UCSD-AML1 (cell line): ENCODE measurements around the gene ATR.
"Not testable (repeated sequence)": the region's sequence is repeated elsewhere in the genome, so short reads cannot be mapped to it uniquely, and the experiment has no call there.

Source experiments
- DNase-seq: peaks from one replicate; lab custom pipeline; 2025; ENCODE audit not compliant: unreplicated experiment; lab: John Stamatoyannopoulos, UW

Gene ATR

DNA sequence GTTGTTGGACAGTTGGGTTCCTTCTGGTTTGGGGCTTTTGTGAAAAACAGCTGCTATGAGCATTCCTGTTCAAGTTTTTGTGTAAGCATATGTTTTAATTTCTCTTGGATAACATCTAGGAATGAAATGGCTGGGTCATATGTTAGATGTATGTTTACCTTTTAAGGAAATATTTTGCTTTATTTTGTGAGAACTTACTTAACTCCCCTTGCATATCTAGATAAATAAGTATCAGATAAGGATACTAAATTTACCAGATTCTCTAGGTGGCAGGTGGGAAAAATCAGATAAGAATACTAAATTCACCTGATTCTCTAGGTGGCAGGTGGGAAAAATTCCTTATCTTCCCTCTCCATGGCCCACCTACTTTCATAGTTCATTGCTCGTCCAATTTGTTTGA is 16.6 kb upstream of the ATR start:
- DNase-seq = no peak

DNA sequence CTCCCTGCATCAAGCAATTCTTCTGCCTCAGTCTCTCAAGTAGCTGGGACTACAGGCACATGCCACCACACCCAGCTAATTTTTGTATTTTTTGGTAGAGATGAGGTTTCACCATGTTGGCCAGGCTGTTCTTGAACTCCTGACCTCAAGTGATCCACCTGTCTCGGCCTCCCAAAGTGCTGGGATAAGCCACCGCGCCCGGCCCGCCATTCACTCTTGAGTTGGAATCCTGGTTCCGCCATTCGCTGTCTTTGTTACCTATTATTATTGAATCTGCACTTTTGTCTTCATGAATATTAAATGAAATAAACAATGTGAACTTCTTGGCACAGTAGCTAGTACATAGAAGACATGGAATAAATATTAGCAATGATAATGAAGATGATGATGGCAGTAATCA is 13.7 kb upstream of the ATR start:
- not testable (repeated sequence) for DNase-seq

DNA sequence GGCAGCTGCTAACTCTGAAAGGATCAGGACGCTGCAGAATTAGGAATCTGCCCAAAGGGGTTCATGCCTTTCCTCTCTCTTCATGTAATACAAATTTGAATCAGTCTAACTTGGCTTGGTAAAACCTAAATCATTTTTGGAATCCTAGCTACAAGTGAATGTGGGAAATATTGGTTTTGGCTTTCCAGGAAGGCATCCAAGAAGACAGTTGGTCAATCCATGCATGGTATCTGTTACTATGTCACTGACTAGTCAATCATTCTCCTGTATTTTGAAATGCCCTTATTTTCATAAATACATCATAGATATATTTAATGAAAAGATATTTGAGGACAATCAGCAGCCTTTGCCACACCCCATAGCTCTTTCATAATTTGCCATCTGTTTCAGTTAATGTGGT is 10.2 kb upstream of the ATR start:
- no peak for DNase-seq

- DNase-seq = no peak
These were observed 8.4 kb upstream of the ATR start for GRCh38 chr3:142586803-142587406.

- not testable (repeated sequence) for DNase-seq
These were observed 2.5 kb upstream of the ATR start for GRCh38 chr3:142581070-142581469.

DNA sequence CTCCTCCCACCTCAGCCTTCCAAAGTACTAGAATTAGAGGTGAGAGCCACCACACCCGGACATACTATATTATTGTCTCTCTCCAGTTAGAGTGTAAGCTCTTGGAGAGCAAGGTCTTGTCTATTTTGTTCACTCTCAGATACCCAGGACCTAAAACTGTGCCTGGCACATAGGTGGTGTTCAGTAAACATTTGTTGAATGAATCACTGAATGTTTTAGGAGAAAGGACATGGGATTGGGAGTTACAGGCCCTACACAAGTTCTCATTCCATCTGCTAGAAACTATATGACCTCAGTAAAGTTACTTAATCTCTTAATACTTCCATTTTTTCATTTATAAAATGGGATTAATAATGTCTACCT is 1.5 kb upstream of the ATR start:
- DNase-seq = no peak

DNA sequence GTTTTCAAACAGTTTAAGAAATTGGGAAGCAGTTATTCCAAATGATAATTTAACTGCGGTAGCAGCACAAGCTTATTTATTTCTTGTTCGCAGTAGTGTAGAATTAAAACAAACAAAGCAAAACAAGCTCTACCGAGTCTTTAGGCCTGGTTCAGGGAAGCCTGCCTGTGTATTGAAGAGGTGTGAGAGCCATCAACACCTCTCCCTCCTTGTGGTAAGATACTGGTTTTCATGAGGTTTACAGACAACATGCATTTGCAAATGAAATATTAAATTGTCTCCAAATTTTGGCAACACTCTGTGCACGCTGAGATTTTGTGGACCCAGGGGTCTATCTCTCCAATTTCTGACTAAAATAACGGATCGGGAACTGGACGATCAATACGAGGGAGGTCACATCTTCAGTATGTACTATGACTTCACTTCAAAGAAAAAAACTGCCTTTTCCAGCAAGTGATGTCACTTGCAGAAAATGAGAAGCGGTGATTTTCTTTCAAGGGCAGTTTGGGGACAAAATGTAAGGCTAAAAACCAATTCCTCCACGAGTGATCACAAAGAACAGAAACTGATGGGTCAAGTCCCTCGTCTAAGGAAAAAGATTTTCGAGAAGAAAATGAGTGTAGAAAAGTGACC is 721 bp downstream of the ATR start:
- no peak for DNase-seq

DNA sequence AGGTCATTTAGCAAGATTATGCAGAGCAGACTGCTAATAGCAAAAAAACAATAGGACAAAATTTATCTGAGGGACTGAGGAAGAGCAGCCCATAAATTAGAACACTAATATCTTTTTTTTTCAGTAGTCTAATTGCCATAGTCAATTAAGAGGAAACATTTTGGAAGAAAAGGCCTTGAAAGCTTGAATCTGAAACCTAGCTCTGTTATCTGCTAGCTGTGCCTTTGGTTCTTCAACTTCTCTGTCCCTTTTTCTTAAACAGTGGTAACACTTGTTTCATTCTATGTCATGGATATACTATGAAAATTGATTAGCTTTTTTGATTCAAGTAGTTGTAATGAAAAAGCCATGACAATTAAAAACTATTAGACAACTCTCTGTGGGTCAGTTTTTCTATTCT is 1.7 kb downstream of the ATR start:
- DNase-seq = no peak

GRCh38 chr3:142574665-142575064 is 3.9 kb downstream of the ATR start:
- no peak for DNase-seq

DNA sequence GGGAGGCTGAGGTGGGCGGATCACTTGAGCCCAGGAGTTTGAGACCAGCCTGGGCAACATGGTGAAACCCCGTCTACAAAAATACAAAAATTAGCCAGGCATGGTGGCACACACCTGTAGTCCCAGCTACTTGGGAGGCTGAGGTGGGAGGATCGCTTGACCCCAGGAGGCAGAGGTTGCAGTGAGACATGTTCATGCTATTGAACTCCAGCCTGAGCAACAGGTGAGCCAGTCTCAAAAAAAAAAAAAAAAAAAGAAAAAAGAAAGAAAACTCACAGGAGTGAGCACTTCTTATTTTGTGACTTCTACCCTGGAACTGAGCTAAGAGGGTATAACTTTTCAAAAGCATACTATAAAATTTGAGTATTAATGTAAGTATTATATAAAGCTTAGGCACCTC is 4.3 kb downstream of the ATR start:
- not testable (repeated sequence) for DNase-seq

- not testable (repeated sequence) for DNase-seq
These were observed 9.1 kb downstream of the ATR start for GRCh38 chr3:142569422-142569821.

GRCh38 chr3:142568393-142569017 is 10.0 kb downstream of the ATR start:
- no peak for DNase-seq

GRCh38 chr3:142566096-142566495 is 12.4 kb downstream of the ATR start:
- no peak for DNase-seq

DNA sequence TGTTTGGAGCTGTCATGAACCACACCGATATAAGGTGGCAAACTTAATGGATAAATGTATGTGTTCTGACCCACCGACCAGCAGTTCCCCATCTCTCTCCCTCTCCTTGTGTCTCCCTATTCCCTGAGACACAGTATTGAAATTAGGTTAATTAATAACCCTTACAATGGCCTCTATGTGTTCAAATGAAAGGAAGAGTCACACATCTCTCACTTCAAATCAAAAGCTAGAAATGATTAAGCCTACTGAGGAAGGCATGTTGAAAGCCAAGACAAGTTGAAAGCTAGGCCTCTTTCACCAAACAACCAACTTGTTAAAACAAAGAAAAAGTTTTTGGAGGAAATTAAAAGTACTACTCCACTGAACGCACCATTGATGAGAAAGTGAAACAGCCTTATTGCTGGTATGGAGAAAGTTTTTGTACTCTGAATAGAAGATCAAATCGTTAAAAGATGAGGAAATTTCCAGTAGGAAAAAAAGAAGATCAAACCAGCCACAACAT is 15.0 kb downstream of the ATR start:
- DNase-seq = no peak

DNA sequence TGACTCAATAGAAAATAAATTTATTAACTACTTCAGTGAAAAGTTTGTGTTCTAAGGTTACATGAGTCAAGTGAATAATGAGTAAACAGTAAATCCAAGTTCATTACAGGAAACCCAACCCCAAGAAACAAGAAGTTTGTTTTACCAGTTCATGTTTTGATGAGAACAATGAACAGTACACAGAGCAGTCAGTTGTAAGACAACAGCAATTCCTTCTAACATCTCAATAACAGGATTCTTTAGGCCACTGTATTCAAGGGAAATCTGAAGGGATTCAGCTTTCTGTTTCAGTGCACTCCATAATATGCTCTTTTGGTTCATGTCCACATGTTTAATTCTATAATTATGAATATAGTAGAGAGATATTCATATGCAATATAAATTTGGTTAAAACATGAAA is 18.4 kb downstream of the ATR start:
- no peak for DNase-seq

DNA sequence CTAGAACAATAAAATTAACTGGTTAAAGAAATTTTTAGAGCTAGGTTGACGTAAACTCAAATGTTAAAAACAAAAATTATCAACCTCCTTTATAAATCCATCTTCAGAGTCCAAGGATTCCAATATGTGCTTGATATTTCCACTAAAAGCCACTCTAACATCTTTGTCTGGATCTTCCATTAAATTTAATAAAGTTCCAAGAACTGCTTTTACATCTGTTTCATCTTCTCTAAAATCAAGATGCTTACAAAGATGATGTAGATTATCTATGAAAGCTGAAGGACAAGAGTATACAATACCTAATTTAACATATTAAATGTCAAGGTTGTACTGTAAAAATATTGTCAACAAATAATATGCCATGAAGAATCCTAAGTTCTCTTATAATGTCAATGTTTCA is 24.8 kb downstream of the ATR start:
- DNase-seq = no peak

DNA sequence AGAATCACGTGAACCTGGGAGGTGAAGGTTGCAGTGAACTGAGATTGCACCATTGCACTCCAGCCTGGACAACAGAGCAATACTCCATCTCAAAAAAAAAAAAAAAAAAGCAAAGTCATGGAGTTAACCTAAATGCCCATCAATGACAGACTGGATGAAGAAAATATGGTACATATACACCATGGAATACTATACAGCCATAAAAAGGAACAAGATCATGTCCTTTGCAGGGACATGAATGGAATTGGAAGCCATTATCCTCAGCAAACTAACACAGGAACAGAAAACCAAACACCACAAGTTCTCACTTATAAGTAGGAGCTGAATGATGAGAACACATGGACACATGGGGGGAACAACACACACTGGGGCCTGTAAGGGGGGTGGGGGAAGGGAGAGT is 26.0 kb downstream of the ATR start:
- not testable (repeated sequence) for DNase-seq

DNA sequence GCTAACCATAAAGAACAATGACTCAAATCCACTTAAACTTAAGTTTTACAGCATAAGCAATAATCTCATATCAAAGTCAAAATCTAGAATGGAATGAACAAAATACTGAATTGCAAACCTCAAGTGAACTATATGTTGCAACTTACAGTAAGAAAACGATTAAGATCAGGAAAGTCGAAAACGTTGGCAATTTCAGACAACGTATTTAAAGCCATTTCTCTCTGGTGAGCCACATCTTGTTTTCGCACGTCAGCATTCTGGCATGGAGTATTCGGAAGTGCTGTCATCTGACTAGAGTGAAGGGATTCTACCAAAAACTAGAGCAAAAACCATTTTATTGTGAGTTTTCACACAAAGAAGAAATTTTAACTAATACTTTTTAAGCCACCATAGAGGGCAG is 28.5 kb downstream of the ATR start:
- DNase-seq = no peak

- DNase-seq = no peak
These were observed 35.2 kb downstream of the ATR start for GRCh38 chr3:142543307-142543706.

- DNase-seq = no peak
These were observed 36.5 kb downstream of the ATR start for GRCh38 chr3:142542054-142542453.

- no peak for DNase-seq
These were observed 42.0 kb downstream of the ATR start for GRCh38 chr3:142536519-142536918.

DNA sequence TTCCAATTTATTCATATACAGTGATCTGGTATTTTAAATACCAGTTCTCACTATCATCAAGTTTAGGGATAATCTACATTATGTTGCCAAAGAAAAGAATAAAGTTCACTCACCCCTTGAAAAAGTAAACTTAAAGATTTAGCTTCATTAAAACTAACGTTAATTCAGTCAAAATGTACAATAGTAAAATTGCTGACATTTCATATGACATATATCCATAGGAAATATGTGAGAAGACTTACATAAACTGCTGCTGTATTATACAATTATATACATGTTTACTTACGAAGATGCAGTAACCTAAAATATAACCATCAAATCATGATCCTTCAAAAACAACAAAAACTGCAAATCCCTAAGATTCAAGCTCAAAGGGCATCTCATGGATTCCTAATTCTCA is 44.0 kb downstream of the ATR start:
- no peak for DNase-seq

GRCh38 chr3:142530296-142530695 is 48.2 kb downstream of the ATR start:
- DNase-seq = no peak
